Neural progenitor cell (in vitro differentiated cells): ENCODE results near the gene GPR107. TPM values are rescaled to one million over a fixed set of nuclear protein-coding genes. Genes with fewer than 3 reads are reported as not detected.

ENCODE experiments used
- DNase-seq: peaks from one replicate; pipeline ENCODE4 v3.0.0-alpha.2; 2016; ENCODE audit warnings: low spot score
- H2AFZ ChIP-seq: fragments of 200-600 bp; sonication (generic); replicated peaks from 2 replicates; pipeline ENCODE4 v1.6.1; 2016; ENCODE audit warnings: antibody characterized with exemption
- H3F3A ChIP-seq: fragments of 200-600 bp; sonication (generic); 2 replicates; pipeline ENCODE4 v1.6.1; 2016; ENCODE audit warnings: antibody characterized with exemption, low read depth
- H3K27ac ChIP-seq: fragments of 200-600 bp; sonication (generic); 2 replicates; pipeline ENCODE4 v1.5.1; 2016; ENCODE audit warnings: mild to moderate bottlenecking
- H3K27me3 ChIP-seq: fragments of 200-600 bp; sonication (generic); 2 replicates; pipeline ENCODE4 v1.6.1; 2016; ENCODE audit warnings: mild to moderate bottlenecking, moderate library complexity
- H3K36me3 ChIP-seq: fragments of 200-600 bp; sonication (generic); 2 replicates; pipeline ENCODE4 v1.5.1; 2016
- H3K4me1 ChIP-seq: fragments of 200-600 bp; sonication (generic); 2 replicates; pipeline ENCODE4 v1.6.1; 2016; ENCODE audit warnings: mixed run types
- H3K4me2 ChIP-seq: fragments of 200-600 bp; sonication (generic); 2 replicates; pipeline ENCODE4 v1.6.1; 2016
- H3K4me3 ChIP-seq: fragments of 200-600 bp; sonication (generic); 2 replicates; pipeline ENCODE4 v1.5.1; 2016
- H3K79me2 ChIP-seq: fragments of 200-600 bp; sonication (generic); 2 replicates; pipeline ENCODE4 v1.6.1; 2016; ENCODE audit warnings: low read depth
- H3K9ac ChIP-seq: fragments of 200-600 bp; sonication (generic); 2 replicates; pipeline ENCODE4 v1.6.1; 2016
- H3K9me3 ChIP-seq: fragments of 200-600 bp; sonication (generic); 2 replicates; pipeline ENCODE4 v1.5.1; 2016; ENCODE audit warnings: low read depth
- H4K20me1 ChIP-seq: fragments of 200-600 bp; sonication (generic); 2 replicates; pipeline ENCODE4 v1.6.1; 2016; ENCODE audit warnings: low read depth
- H3K27ac Mint-ChIP-seq: 3 replicates; pipeline ENCODE4 v1.8.0; 2021; ENCODE audit warnings: mixed read lengths
- H3K27me3 Mint-ChIP-seq: 2 replicates; pipeline ENCODE4 v1.8.0; 2022; ENCODE audit warnings: low read depth, mild to moderate bottlenecking, inconsistent platforms, moderate library complexity, mixed read lengths; ENCODE audit not compliant: insufficient read depth
- H3K36me3 Mint-ChIP-seq: 3 replicates; pipeline ENCODE4 v1.8.0; 2021; ENCODE audit warnings: mixed read lengths
- H3K4me1 Mint-ChIP-seq: 3 replicates; pipeline ENCODE4 v1.8.0; 2021; ENCODE audit warnings: mixed read lengths
- H3K4me3 Mint-ChIP-seq: 3 replicates; pipeline ENCODE4 v1.8.0; 2021; ENCODE audit warnings: mild to moderate bottlenecking, moderate library complexity, mixed read lengths
- H3K9me3 Mint-ChIP-seq: 3 replicates; pipeline ENCODE4 v1.8.0; 2020; ENCODE audit warnings: mixed read lengths
- EZH2 ChIP-seq: fragments of 200-600 bp; sonication (generic); IDR thresholded peaks from 2 replicates; pipeline ENCODE4 v1.6.1; 2017; ENCODE audit warnings: antibody characterized with exemption, mild to moderate bottlenecking, moderate library complexity
- EZH2phosphoT487 ChIP-seq: fragments of 200-600 bp; sonication (generic); IDR thresholded peaks from 2 replicates; pipeline ENCODE4 v1.6.1; 2017; ENCODE audit warnings: antibody characterized with exemption
- total RNA-seq: library from RNA; depleted of rRNA; stranded (reverse); fragments of >200 nt; gene quantifications from 2 replicates; pipeline ENCODE4 v1.2.3, GENCODE V29; 2015; ENCODE audit warnings: low replicate concordance
- TF ChIP-seq, protein P1 (sequence below): fragments of 200-600 bp; sonication (generic); IDR thresholded peaks from 2 replicates; pipeline ENCODE4 v1.5.1; 2017; ENCODE audit warnings: antibody characterized with exemption, mild to moderate bottlenecking

GPR107 gene
- total RNA-seq, 1 donor from 2014 or later, result 33.8 TPM

- DNase-seq, result no peak
- Histone ChIP-seq H3F3A (no peaks in the 10 kb centered on the region), H3K36me3 (no peaks in the 10 kb centered on the region), H4K20me1 (peaks cover 38% of the 10 kb centered on the region), H3K27me3 (no peaks in the 10 kb centered on the region), H3K27ac (no peak overlapping the region), H3K4me3 (no peak overlapping the region), H3K79me2 (peaks cover 65% of the 10 kb centered on the region), H3K4me2 (no peak overlapping the region), H3K4me1 (no peaks in the 10 kb centered on the region), H2AFZ (no peak overlapping the region), H3K9me3 (no peaks in the 10 kb centered on the region), H3K9ac (no peak overlapping the region)
- Mint-ChIP-seq H3K4me3 (no peak overlapping the region), H3K36me3 (peaks cover 4% of the 10 kb centered on the region), H3K9me3 (no peaks in the 10 kb centered on the region), H3K27me3 (no peaks in the 10 kb centered on the region), H3K27ac (no peak overlapping the region), H3K4me1 (no peaks in the 10 kb centered on the region)
- TF ChIP-seq EZH2phosphoT487 (no peak), EZH2 (no peak)
- TF ChIP-seq, protein P1, sequence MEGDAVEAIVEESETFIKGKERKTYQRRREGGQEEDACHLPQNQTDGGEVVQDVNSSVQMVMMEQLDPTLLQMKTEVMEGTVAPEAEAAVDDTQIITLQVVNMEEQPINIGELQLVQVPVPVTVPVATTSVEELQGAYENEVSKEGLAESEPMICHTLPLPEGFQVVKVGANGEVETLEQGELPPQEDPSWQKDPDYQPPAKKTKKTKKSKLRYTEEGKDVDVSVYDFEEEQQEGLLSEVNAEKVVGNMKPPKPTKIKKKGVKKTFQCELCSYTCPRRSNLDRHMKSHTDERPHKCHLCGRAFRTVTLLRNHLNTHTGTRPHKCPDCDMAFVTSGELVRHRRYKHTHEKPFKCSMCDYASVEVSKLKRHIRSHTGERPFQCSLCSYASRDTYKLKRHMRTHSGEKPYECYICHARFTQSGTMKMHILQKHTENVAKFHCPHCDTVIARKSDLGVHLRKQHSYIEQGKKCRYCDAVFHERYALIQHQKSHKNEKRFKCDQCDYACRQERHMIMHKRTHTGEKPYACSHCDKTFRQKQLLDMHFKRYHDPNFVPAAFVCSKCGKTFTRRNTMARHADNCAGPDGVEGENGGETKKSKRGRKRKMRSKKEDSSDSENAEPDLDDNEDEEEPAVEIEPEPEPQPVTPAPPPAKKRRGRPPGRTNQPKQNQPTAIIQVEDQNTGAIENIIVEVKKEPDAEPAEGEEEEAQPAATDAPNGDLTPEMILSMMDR, result no peak
Measured at GRCh38 chr9:130030651-130031127, 23.0 kb upstream of the GPR107 start.

DNA sequence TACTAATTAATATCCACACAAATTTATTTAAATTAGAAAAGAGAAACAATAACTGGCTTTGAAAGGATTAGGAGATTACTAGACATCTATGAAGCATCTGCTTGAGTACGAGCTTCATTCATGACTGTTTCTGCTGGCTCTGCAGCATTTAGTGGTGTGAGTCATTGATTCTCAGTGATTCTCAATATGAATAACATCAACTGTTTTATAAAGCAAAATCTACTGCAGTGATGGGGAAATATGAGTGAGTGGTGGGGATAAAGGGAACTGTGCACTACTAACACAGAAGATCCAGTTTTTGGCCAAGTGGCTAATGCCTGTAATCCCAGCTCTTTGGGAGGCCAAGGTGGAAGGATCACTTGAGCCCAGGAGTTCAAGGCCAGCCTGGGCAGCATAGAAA, 19.1 kb upstream of the GPR107 start:
- Histone ChIP-seq H3K4me3 (no peak overlapping the region), H3K4me1 (no peaks in the 10 kb centered on the region), H3F3A (no peaks in the 10 kb centered on the region), H3K36me3 (no peaks in the 10 kb centered on the region), H3K27ac (no peak overlapping the region), H3K79me2 (peaks cover 72% of the 10 kb centered on the region), H2AFZ (no peak overlapping the region), H3K27me3 (no peaks in the 10 kb centered on the region), H3K9ac (no peak overlapping the region), H3K9me3 (no peaks in the 10 kb centered on the region), H4K20me1 (peaks cover 35% of the 10 kb centered on the region), H3K4me2 (no peak overlapping the region)
- no peak overlapping the region for H3K4me3 Mint-ChIP-seq
- TF ChIP-seq EZH2 (no peak), EZH2phosphoT487 (no peak)
- TF ChIP-seq, protein P1, result no peak
- no peaks in the 10 kb centered on the region for H3K9me3 Mint-ChIP-seq
- peaks cover 2% of the 10 kb centered on the region for H3K27me3 Mint-ChIP-seq
- no peaks in the 10 kb centered on the region for H3K4me1 Mint-ChIP-seq
- no peak for DNase-seq
- no peak overlapping the region for H3K27ac Mint-ChIP-seq
- H3K36me3 Mint-ChIP-seq, result peaks cover 7% of the 10 kb centered on the region

DNA sequence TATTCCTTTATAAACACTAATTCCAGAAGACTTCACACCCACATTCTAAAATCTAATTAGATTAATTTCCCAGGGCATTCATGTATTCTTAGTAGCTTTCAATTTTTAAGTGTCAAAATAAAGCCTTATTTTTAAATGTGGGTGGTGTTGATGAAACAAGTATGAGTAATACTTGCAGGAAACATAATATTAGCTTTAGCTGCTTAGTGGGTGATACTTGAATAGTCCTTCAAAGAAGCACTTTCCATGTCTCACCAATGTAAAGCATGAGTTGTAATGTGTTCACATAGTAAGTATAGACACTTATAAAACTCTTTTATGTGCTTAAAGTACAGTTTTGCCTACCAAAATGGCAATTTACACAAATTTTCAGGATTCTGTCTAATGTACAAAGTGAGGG, 17.6 kb upstream of the GPR107 start:
- H3K4me3 ChIP-seq, result no peak overlapping the region
- no peak overlapping the region for H2AFZ ChIP-seq
- H4K20me1 ChIP-seq, result peaks cover 46% of the 10 kb centered on the region
- H3K27me3 Mint-ChIP-seq, result peaks cover 2% of the 10 kb centered on the region
- peaks cover 86% of the 10 kb centered on the region for H3K79me2 ChIP-seq
- peaks cover 7% of the 10 kb centered on the region for H3K36me3 Mint-ChIP-seq
- peaks cover 9% of the 10 kb centered on the region for H3K4me1 Mint-ChIP-seq
- no peak overlapping the region for H3K9ac ChIP-seq
- H3K27me3 ChIP-seq, result no peaks in the 10 kb centered on the region
- H3K4me3 Mint-ChIP-seq, result no peak overlapping the region
- H3F3A ChIP-seq, result no peaks in the 10 kb centered on the region
- H3K4me1 ChIP-seq, result peaks cover under 1% of the 10 kb centered on the region
- no peak overlapping the region for H3K27ac Mint-ChIP-seq
- no peaks in the 10 kb centered on the region for H3K9me3 ChIP-seq
- DNase-seq, result no peak
- TF ChIP-seq, protein P1, result no peak
- TF ChIP-seq EZH2, result no peak
- TF ChIP-seq EZH2phosphoT487, result no peak
- H3K9me3 Mint-ChIP-seq, result no peaks in the 10 kb centered on the region
- H3K36me3 ChIP-seq, result no peaks in the 10 kb centered on the region
- H3K4me2 ChIP-seq, result no peak overlapping the region
- H3K27ac ChIP-seq, result no peak overlapping the region
